GM18907 (cell line): ENCODE results near the gene KCNMA1.

Source experiments
- ATAC-seq: cut with Tn5 transposase; IDR thresholded peaks from one replicate; pipeline ENCODE4 v1.9.1; 2021; ENCODE audit warnings: mild to moderate bottlenecking, moderate library complexity; ENCODE audit not compliant: unreplicated experiment

Gene KCNMA1

GRCh38 chr10:76983624-76984023, 654.0 kb downstream of the KCNMA1 start:
- no peak for ATAC-seq

GRCh38 chr10:76982671-76983070, 654.9 kb downstream of the KCNMA1 start:
- no peak for ATAC-seq

GRCh38 chr10:76981251-76981650, 656.4 kb downstream of the KCNMA1 start:
- ATAC-seq = no peak

- ATAC-seq = no peak
Measured at GRCh38 chr10:76977901-76978300, 659.7 kb downstream of the KCNMA1 start.

GRCh38 chr10:76977046-76977445, 660.6 kb downstream of the KCNMA1 start:
- ATAC-seq = no peak

- ATAC-seq = no peak
Measured at GRCh38 chr10:76976142-76976541, 661.5 kb downstream of the KCNMA1 start.

- no peak for ATAC-seq
Measured at GRCh38 chr10:76975126-76975525, 662.5 kb downstream of the KCNMA1 start.

GRCh38 chr10:76974017-76974691, 663.5 kb downstream of the KCNMA1 start:
- ATAC-seq = no peak

- no peak for ATAC-seq
Measured at GRCh38 chr10:76973091-76974016, 664.3 kb downstream of the KCNMA1 start.

GRCh38 chr10:76972541-76972940, 665.1 kb downstream of the KCNMA1 start:
- ATAC-seq = no peak

GRCh38 chr10:76971547-76972170, 665.9 kb downstream of the KCNMA1 start:
- no peak for ATAC-seq

- ATAC-seq = no peak
Measured at GRCh38 chr10:76970711-76971519, 666.7 kb downstream of the KCNMA1 start.

- no peak for ATAC-seq
Measured at GRCh38 chr10:76969366-76969948, 668.2 kb downstream of the KCNMA1 start.

GRCh38 chr10:76968483-76968882, 669.1 kb downstream of the KCNMA1 start:
- ATAC-seq = no peak

GRCh38 chr10:76962851-76963250, 674.8 kb downstream of the KCNMA1 start:
- ATAC-seq = no peak

- ATAC-seq = no peak
Measured at GRCh38 chr10:76961841-76962240, 675.8 kb downstream of the KCNMA1 start.

- no peak for ATAC-seq
Measured at GRCh38 chr10:76959111-76959510, 678.5 kb downstream of the KCNMA1 start.

- ATAC-seq = no peak
Measured at GRCh38 chr10:76954838-76955237, 682.8 kb downstream of the KCNMA1 start.

GRCh38 chr10:76950354-76950753, 687.3 kb downstream of the KCNMA1 start:
- no peak for ATAC-seq

GRCh38 chr10:76946270-76946669, 691.3 kb downstream of the KCNMA1 start:
- ATAC-seq = no peak
